BJ (cell line): ENCODE measurements around the gene TRAPPC2. TPM values are rescaled to one million over a fixed set of nuclear protein-coding genes. Genes with fewer than 3 reads are reported as not detected.

ENCODE experiments used
- CTCF ChIA-PET: fragments of 350-600 bp; formaldehyde crosslinking; extraction: SDS; loops from one replicate; lab custom pipeline; 2021; ENCODE audit warnings: antibody characterized with exemption, inconsistent platforms; lab: Yijun Ruan, JAX
- POLR2A ChIA-PET: fragments of 300-600 bp; sonication (Branson Sonifier 250); formaldehyde crosslinking; extraction: SDS; loops from one replicate; lab custom pipeline; 2021; ENCODE audit warnings: antibody characterized with exemption; lab: Charles Lee
- DNase-seq: peaks from one replicate; pipeline ENCODE4 v3.0.0-alpha.2; 2011; ENCODE audit warnings: low read depth
- H3K27me3 ChIP-seq: 2 replicates; pipeline ENCODE4 v1.6.0; 2011; ENCODE audit warnings: low read length; ENCODE audit not compliant: control insufficient read depth, insufficient read depth
- H3K36me3 ChIP-seq: 2 replicates; pipeline ENCODE4 v1.5.1; 2011; ENCODE audit warnings: low read length; ENCODE audit not compliant: control insufficient read depth, insufficient read depth
- H3K4me3 ChIP-seq: 2 replicates; pipeline ENCODE4 v1.5.1; 2011; ENCODE audit warnings: low read depth, mild to moderate bottlenecking, control low read depth, low read length
- CTCF ChIP-seq: IDR thresholded peaks from 2 replicates; pipeline ENCODE4 v1.5.1; 2011; ENCODE audit warnings: low read depth, mild to moderate bottlenecking, control low read depth, inconsistent platforms, low read length, moderate library complexity; ENCODE audit not compliant: insufficient read depth
- polyA plus RNA-seq: library from polyadenylated mRNA; depleted of rRNA; stranded (reverse); fragments of >200 nt; gene quantifications from 2 replicates; pipeline ENCODE4 v1.2.3, GENCODE V29; 2011

TRAPPC2 gene
- polyA plus RNA-seq, 1 experiment, result 5.5 TPM

GRCh38 chrX:13699183-13699826 lies 35.1 kb downstream of the TRAPPC2 start:
- ChIA-PET CTCF (no interaction called here), POLR2A (no interaction called here)
- Histone ChIP-seq H3K36me3 (no peaks in the 10 kb centered on the region), H3K27me3 (no peaks in the 10 kb centered on the region), H3K4me3 (no peak overlapping the region)
- no peak for TF ChIP-seq CTCF
- no peak for DNase-seq

GRCh38 chrX:13698432-13698831 lies 36.0 kb downstream of the TRAPPC2 start:
- ChIA-PET CTCF (no interaction called here), POLR2A (interaction anchor here (0.7 kb wide), 1 partner anchor 326 kb away, joined by 7 read pairs; no protein-coding TSS in a partner anchor)

GRCh38 chrX:13697976-13698375 lies 36.4 kb downstream of the TRAPPC2 start:
- POLR2A ChIA-PET, result no interaction called here
- no peak for TF ChIP-seq CTCF

More at GRCh38 chrX:13698432-13698831, 36.0 kb downstream of the TRAPPC2 start:
- no peaks in the 10 kb centered on the region for H3K27me3 ChIP-seq
- no peak for TF ChIP-seq CTCF
- no peak overlapping the region for H3K4me3 ChIP-seq
- no peaks in the 10 kb centered on the region for H3K36me3 ChIP-seq
- no peak for DNase-seq

GRCh38 chrX:13697455-13697854 lies 37.0 kb downstream of the TRAPPC2 start:
- no peaks in the 10 kb centered on the region for H3K27me3 ChIP-seq
- DNase-seq, result no peak
- CTCF ChIA-PET, result interaction anchor here (0.6 kb wide), 1 partner anchor 93 kb away, joined by 3 read pairs; no protein-coding TSS in a partner anchor
- no peak for TF ChIP-seq CTCF
- POLR2A ChIA-PET, result no interaction called here
- H3K36me3 ChIP-seq, result peaks cover 2% of the 10 kb centered on the region; the same call in 1 of the 2 replicates
- no peak overlapping the region for H3K4me3 ChIP-seq

More at GRCh38 chrX:13697976-13698375, 36.4 kb downstream of the TRAPPC2 start:
- DNase-seq, result no peak
- H3K36me3 ChIP-seq, result no peaks in the 10 kb centered on the region
- H3K27me3 ChIP-seq, result no peaks in the 10 kb centered on the region
- no peak overlapping the region for H3K4me3 ChIP-seq
- CTCF ChIA-PET, result interaction anchor here (0.6 kb wide), 1 partner anchor 93 kb away, joined by 3 read pairs; no protein-coding TSS in a partner anchor

GRCh38 chrX:13695601-13696115 lies 38.8 kb downstream of the TRAPPC2 start:
- DNase-seq, result no peak
- Histone ChIP-seq H3K4me3 (no peak overlapping the region), H3K36me3 (peaks cover 2% of the 10 kb centered on the region; the same call in 1 of the 2 replicates), H3K27me3 (no peaks in the 10 kb centered on the region)
- CTCF ChIA-PET, result interaction anchor here (1.1 kb wide), 1 partner anchor 15 kb away, joined by 3 read pairs; no protein-coding TSS in a partner anchor
- TF ChIP-seq CTCF, result no peak
- POLR2A ChIA-PET, result no interaction called here
